HG03108 (cell line): ENCODE data around the gene DCST2.
"Not testable (repeated sequence)": the region's sequence is repeated elsewhere in the genome, so short reads cannot be mapped to it uniquely, and the experiment has no call there.

Experiments used
- ATAC-seq: cut with Tn5 transposase; IDR thresholded peaks from one replicate; pipeline ENCODE4 v1.9.1; 2021; ENCODE audit warnings: moderate library complexity; ENCODE audit not compliant: unreplicated experiment

The DCST2 gene

GRCh38 chr1:154983776-154984466 is 49.7 kb downstream of the DCST2 start:
- ATAC-seq, result no peak

GRCh38 chr1:154982897-154983648 is 50.5 kb downstream of the DCST2 start, which contains the start of gene FLAD1:
Gene FLAD1 (plus strand): TSS chr1:154983344. CDS start chr1:154983695, 351 bp downstream.
- ATAC-seq, result peak; percentile 97

GRCh38 chr1:154982341-154982740 is 51.2 kb downstream of the DCST2 start:
- ATAC-seq, result no peak

- no peak for ATAC-seq
Measured at GRCh38 chr1:154978360-154978759, 55.2 kb downstream of the DCST2 start.

- not testable (repeated sequence) for ATAC-seq
Measured at GRCh38 chr1:154977762-154978161, 55.8 kb downstream of the DCST2 start.

GRCh38 chr1:154975409-154976059 is 58.0 kb downstream of the DCST2 start:
- ATAC-seq, result no peak

GRCh38 chr1:154974808-154975408 is 58.7 kb downstream of the DCST2 start:
- ATAC-seq, result peak; percentile 33

- peak; percentile 76 for ATAC-seq
Measured at GRCh38 chr1:154974102-154974807, 59.3 kb downstream of the DCST2 start, which contains the start of gene CKS1B. Gene CKS1B (plus strand): TSS chr1:154974681. CDS start chr1:154974746, 65 bp downstream.

DNA sequence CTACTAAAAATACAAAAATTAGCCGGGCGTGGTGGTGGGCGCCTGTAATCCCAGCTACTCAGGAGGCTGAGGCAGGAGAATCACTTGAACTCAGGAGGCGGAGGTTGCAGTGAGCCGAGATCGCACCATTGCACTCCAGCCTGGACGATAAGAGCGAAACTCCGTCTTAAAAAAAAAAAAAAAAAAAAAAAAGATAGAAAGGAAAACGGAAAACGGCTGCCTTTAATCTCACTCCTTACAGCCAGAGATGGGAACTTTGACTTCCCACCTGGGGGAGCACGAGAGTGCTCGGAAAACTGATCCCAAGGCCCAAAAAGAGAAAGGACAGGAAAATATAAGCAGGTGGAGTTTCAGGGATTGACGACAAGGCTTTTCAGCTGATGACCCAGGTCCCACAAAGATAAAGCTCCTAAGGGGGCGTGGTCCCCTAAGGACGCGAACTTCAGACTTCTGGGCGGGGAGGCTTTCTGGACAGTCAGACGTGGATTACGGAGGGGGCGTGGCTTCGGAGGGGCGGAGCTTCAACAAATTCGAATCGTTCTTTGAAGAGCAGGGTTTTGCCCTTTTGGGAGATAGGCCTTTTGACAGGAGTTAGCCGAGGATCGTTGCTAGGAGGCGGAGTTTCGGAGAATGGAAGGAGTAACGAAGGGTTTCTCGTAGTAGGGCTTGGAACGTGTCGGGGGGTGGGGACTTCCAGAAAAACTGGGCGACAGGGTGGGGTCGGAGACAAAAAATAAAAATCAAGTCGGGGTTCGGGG is 60.1 kb downstream of the DCST2 start:
- ATAC-seq, result no peak

DNA sequence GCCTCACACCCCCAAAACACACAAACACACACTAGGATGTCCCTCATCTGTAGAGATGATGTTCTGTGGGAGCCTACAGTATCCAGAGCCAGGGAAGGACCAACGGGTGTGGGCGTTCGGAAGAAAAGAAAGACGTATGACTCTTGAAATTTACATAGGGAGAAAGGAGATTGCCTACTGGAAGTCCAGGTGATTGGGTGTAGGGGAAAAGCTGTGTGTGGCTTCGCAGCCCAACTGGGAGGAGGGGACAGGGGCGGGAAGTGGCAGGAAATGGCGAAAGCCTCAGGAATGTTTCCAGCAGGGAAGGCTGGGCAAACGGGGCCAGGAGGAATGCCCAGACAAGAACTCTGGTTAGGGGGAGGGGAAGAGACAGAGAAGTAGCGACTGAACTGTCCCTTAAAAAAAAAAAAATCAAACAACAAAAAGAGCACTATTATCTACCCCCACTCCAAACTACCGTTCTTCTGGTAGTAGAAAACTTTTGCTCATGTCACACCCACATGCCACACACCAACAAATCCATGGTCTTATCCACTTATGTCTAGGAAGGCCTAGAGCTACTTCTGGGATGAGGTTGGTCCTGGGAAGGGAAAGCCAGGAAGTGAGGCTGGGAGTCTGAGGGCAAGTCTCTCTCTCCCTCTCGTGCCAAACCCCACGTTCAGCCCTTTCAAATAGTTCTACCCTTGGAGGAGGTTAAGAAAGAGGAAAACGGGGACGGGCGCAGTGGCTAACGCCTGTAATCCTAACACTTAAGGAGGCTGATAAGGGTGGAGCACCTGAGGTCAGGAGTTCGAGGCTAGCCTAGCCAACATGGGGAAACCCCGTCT is 60.9 kb downstream of the DCST2 start:
- no peak for ATAC-seq

GRCh38 chr1:154972213-154972516 is 61.4 kb downstream of the DCST2 start:
- ATAC-seq, result no peak

- no peak for ATAC-seq
Measured at GRCh38 chr1:154971341-154971998, 62.1 kb downstream of the DCST2 start.

- ATAC-seq, result no peak
Measured at GRCh38 chr1:154970631-154971340, 62.8 kb downstream of the DCST2 start, which contains the start of gene SHC1. Gene SHC1 (minus strand): TSS chr1:154970747. CDS start chr1:154970526, 221 bp downstream.

- no peak for ATAC-seq
Measured at GRCh38 chr1:154969860-154970452, 63.6 kb downstream of the DCST2 start.

DNA sequence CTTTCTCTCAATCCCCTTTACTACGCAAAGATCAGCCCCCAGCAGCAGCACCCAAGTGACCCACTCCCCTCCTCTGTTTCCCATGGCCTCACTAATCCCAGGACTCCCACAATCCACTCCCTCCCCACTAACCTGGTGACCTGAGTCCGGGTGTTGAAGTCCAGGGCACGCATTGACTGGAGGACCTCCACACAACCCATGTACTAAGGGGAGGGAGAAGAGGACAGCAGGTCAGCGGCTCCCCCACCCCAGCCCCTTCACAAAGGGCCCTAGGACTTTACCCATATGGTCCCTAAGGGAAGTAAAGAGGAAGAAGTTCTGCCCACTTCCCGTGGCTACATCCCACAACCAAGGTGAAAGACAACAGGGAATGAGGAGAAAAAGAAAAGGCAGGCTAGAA is 64.3 kb downstream of the DCST2 start:
- no peak for ATAC-seq

GRCh38 chr1:154968731-154969130 is 64.8 kb downstream of the DCST2 start:
- no peak for ATAC-seq
